Activated CD8-positive, alpha-beta T cell treated with anti-CD3 and anti-CD28 coated beads for 36 hours (primary cell): ENCODE data around the gene SLC30A1. TPM values are rescaled to one million over a fixed set of nuclear protein-coding genes. Genes with fewer than 3 reads are reported as not detected.

Experiments
- ATAC-seq: fragments of 200-7000 bp; cut with Tn5 transposase; one replicate; pipeline ENCODE4 v1.10.0; 2021; ENCODE audit warnings: mild to moderate bottlenecking, moderate library complexity
- CTCF ChIA-PET: fragments of 350-600 bp; sonication (Branson Sonifier 250); formaldehyde crosslinking; loops from one replicate; lab custom pipeline; 2021; ENCODE audit warnings: antibody characterized with exemption; lab: Charles Lee
- POLR2A ChIA-PET: fragments of 350-600 bp; sonication (Branson Sonifier 250); formaldehyde crosslinking; loops from one replicate; lab custom pipeline; 2021; ENCODE audit warnings: antibody characterized with exemption; lab: Charles Lee
- DNase-seq: peaks from one replicate; pipeline ENCODE4 v3.0.0-alpha.2; 2020
- H3K27ac Mint-ChIP-seq: one replicate; pipeline ENCODE4 v1.8.0; 2021; ENCODE audit warnings: mild to moderate bottlenecking, mixed read lengths
- H3K27me3 Mint-ChIP-seq: one replicate; pipeline ENCODE4 v1.8.0; 2021; ENCODE audit warnings: mixed read lengths
- H3K36me3 Mint-ChIP-seq: one replicate; pipeline ENCODE4 v1.8.0; 2021; ENCODE audit warnings: low read depth, mixed read lengths
- H3K4me1 Mint-ChIP-seq: one replicate; pipeline ENCODE4 v1.8.0; 2021; ENCODE audit warnings: low read depth, mixed read lengths
- H3K4me3 Mint-ChIP-seq: one replicate; pipeline ENCODE4 v1.8.0; 2021; ENCODE audit warnings: mild to moderate bottlenecking, moderate library complexity, mixed read lengths
- H3K9me3 Mint-ChIP-seq: one replicate; pipeline ENCODE4 v1.8.0; 2021; ENCODE audit warnings: mixed read lengths
- intact Hi-C: fragments of 100-400 bp; cut with micrococcal nuclease; formaldehyde crosslinking; loops from one replicate; pipeline ENCODE4 v1.10.0; 2022
- total RNA-seq, 2 experiments: library from RNA; stranded (reverse); gene quantifications; one replicate each; pipeline ENCODE4 v1.2.3, GENCODE V29; 2021
- TF ChIP-seq, protein P1 (sequence below): fragments of 200-600 bp; IDR thresholded peaks from one replicate; pipeline ENCODE4 v1.8.0; 2022; ENCODE audit warnings: antibody characterized with exemption, mild to moderate bottlenecking

SLC30A1 gene
- total RNA-seq, 2 experiments from 2014 or later: 6.2 to 7.2 TPM

DNA sequence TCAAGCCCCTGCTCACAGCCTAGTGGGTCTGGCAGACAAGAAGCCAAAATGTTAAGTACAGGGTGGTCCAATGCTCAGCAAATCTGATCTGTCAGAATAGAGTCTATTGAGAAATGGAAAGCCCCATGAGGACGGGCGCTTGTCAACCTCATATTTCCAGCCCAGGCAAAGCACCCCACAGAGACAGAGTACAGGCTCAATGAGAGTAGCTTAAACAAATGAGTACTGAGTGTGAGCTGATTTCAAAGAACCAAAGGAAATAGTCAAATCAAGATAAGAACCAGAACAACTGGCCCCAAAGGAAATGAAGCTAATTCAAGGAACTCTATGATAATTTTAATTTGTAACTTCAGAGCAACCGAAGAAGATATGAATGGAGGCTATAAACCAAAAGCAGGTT, 44.6 kb upstream of the SLC30A1 start:
- Mint-ChIP-seq H3K4me3 (no peak overlapping the region), H3K36me3 (no peaks in the 10 kb centered on the region), H3K9me3 (no peaks in the 10 kb centered on the region), H3K27ac (peak overlapping the region; percentile 12), H3K27me3 (no peaks in the 10 kb centered on the region), H3K4me1 (peaks cover 5% of the 10 kb centered on the region)
- TF ChIP-seq, protein P1, sequence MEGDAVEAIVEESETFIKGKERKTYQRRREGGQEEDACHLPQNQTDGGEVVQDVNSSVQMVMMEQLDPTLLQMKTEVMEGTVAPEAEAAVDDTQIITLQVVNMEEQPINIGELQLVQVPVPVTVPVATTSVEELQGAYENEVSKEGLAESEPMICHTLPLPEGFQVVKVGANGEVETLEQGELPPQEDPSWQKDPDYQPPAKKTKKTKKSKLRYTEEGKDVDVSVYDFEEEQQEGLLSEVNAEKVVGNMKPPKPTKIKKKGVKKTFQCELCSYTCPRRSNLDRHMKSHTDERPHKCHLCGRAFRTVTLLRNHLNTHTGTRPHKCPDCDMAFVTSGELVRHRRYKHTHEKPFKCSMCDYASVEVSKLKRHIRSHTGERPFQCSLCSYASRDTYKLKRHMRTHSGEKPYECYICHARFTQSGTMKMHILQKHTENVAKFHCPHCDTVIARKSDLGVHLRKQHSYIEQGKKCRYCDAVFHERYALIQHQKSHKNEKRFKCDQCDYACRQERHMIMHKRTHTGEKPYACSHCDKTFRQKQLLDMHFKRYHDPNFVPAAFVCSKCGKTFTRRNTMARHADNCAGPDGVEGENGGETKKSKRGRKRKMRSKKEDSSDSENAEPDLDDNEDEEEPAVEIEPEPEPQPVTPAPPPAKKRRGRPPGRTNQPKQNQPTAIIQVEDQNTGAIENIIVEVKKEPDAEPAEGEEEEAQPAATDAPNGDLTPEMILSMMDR: no peak
- ChIA-PET CTCF (interaction anchor here (1.1 to 1.7 kb wide), 2 partner anchors 30 to 109 kb away, joined by 3 to 6 read pairs; no protein-coding TSS in a partner anchor), POLR2A (no interaction called here)
- DNase-seq: peak; percentile 17
- intact Hi-C loops: no loop called here
- peak; percentile 53 for ATAC-seq

DNA sequence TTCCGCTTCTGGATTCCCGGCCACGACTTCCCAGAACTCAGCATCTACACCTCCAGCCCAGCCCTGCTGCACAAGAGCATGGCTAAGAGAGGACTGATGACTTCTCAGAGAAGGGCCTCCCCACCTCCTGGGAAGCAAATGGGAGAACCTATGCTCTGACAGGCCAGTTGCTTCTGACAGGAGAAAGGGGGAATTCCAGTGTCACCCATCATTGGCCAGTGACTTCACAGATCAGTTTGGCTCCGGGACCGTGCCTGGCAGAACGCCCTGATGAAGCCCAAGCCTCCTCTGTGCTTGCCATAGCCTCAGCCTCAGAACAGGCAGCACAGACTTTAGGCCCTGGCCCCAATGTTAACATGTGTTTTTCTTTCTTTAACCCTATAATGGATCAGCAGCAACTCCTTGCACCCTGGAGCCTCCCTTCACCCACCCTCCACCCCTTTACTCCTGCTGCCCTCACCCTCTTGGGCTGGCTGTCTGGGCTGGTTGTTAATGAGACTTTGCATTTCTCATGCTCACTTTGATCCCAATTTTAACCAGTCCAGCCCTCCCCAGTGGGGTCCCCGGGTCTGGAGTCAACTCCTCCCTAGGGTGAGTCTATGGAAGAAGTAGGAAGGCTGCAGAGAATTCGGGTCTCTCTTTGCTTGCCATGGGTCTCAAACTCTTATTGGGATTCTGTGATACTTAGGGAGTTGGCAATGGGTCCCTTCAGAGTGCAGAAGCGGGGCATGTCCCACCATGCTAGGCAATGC, 42.7 kb upstream of the SLC30A1 start:
- H3K9me3 Mint-ChIP-seq: no peaks in the 10 kb centered on the region
- no peak overlapping the region for H3K27ac Mint-ChIP-seq
- peaks cover 5% of the 10 kb centered on the region for H3K4me1 Mint-ChIP-seq
- H3K27me3 Mint-ChIP-seq: no peaks in the 10 kb centered on the region
- intact Hi-C loops: no loop called here
- POLR2A ChIA-PET: no interaction called here
- H3K4me3 Mint-ChIP-seq: no peak overlapping the region
- DNase-seq (no peak), ATAC-seq (no peak)
- TF ChIP-seq, protein P1: no peak
- H3K36me3 Mint-ChIP-seq: no peaks in the 10 kb centered on the region
- CTCF ChIA-PET: no interaction called here

DNA sequence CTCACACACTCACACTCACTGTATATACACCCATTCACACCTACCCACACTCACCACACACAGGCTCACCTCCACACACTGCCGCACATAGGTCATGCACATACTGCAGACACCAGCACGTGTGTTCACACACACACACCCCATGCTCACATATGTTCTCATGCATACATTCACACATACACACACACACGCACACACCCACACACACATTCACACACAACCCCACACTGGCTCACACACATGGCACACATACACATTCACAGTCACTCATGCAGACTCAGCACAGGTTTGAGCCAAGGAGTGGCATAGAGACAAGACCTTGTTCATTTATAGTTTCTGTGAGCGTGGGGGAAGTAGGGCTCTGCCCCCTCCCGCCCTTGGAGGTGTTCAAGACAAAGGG, 41.1 kb upstream of the SLC30A1 start:
- intact Hi-C loops: no loop called here
- Mint-ChIP-seq H3K27me3 (no peaks in the 10 kb centered on the region), H3K27ac (no peak overlapping the region), H3K9me3 (no peaks in the 10 kb centered on the region), H3K36me3 (no peaks in the 10 kb centered on the region), H3K4me1 (peaks cover 5% of the 10 kb centered on the region), H3K4me3 (no peak overlapping the region)
- ChIA-PET POLR2A (no interaction called here), CTCF (no interaction called here)
- TF ChIP-seq, protein P1: no peak
- DNase-seq: no peak
- ATAC-seq: no peak

DNA sequence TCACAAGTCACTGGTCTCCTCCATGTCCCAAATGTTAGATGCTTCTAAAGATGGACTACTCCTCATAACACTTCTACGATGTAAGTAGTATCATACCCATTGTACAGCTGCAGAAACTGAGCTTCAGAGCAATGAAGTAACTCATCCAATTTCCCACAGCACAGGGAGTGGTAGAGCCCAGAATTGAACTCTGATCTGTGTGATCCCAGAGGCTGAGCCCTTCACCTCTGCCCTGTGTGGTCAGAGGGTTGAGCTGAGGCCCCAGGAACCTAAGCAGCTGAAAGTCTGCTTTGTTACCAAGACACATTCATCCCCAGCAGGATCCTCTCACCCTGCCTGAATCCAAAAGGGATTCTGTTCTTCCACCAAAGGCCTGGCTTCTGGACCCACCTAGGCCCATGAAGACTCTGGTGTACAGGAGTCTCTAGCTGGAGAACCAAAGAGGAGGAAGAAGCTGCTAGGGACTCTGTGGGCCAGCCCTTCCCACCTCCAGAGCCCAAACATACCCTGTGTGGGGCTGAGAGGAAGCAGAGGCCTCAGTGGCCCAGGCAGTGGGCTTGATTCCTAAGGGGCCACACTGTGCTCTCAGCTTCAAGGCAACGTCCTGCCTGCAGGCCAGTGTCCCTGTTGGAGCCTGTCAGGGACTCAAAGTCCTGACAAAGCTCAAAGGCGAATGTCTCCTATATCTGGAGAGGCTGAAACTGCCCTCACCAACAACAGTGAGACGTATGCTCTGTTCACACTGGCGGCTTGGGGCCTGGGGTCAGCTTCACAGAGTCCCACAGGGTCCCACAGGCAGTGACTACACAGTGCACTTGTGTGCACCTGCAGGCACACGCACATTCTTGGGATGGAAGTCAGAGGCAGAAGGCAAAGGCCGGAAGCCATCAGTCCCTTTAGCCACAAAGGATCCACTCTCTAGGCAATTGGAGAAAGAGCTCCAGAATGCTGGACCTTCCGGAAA, 40.4 kb upstream of the SLC30A1 start:
- CTCF ChIA-PET: interaction anchor here (1.0 to 1.3 kb wide), 3 partner anchors 13 to 42 kb away, joined by 3 read pairs; no protein-coding TSS in a partner anchor
- no peak overlapping the region for H3K27ac Mint-ChIP-seq
- no peak for ATAC-seq

More for the DNA sequence above, 40.4 kb upstream of the SLC30A1 start:
- DNase-seq: no peak
- no peaks in the 10 kb centered on the region for H3K36me3 Mint-ChIP-seq
- no peaks in the 10 kb centered on the region for H3K27me3 Mint-ChIP-seq
- H3K4me1 Mint-ChIP-seq: peaks cover 5% of the 10 kb centered on the region
- no peaks in the 10 kb centered on the region for H3K9me3 Mint-ChIP-seq
- H3K4me3 Mint-ChIP-seq: no peak overlapping the region
- TF ChIP-seq, protein P1: no peak
- POLR2A ChIA-PET: no interaction called here
- intact Hi-C loops: no loop called here
